Measurements from ENCODE around the gene AUP1. TPM values are rescaled to one million over a fixed set of nuclear protein-coding genes. Genes with fewer than 3 reads are reported as not detected.

Gene AUP1
- total RNA-seq, 3 donors from 2014 or later = 108 to 130 (median 128) TPM

DNA sequence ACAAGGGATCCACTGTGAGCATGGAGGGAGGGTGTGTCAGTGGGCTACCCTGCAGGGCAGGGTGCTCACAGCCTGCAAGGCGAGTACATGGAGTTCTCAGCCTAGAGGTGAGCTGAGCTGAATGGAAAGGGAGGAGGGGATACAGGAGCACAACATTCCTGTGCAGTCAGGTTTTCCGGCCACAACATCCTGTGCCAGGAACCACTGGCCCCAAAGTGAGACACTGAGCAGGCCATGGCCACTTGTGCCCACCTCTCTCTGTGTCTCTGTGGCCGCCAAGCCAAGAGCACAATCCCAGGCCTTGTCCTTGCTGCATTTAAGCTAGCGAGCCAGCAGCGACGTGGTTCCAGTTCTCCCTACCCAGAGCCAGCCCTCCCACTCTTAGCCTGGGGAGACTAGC lies 31.1 kb upstream of the AUP1 start:
- Histone ChIP-seq H3K4me3 (no peak overlapping the region), H3K36me3 (no peaks in the 10 kb centered on the region), H3K27ac (peak overlapping the region; percentile 55 to 64), H3K9me3 (no peaks in the 10 kb centered on the region), H3K4me1 (peaks cover 0 to 9% of the 10 kb centered on the region in 2 donors), H3K27me3 (no peaks in the 10 kb centered on the region)
- intact Hi-C loops (cut with DNase I; ENCODE audit: low total_unique reads) = no loop called here
- DNase-seq (ENCODE audit: low spot score in 2 of 2) = peak in 1 of 2 donors; percentile 58
- TF ChIP-seq POLR2A (IDR thresholded peaks at IDR 0.05) (no peak), POLR2AphosphoS5 (IDR thresholded peaks at IDR 0.05) (no peak)
- TF ChIP-seq, protein P1, sequence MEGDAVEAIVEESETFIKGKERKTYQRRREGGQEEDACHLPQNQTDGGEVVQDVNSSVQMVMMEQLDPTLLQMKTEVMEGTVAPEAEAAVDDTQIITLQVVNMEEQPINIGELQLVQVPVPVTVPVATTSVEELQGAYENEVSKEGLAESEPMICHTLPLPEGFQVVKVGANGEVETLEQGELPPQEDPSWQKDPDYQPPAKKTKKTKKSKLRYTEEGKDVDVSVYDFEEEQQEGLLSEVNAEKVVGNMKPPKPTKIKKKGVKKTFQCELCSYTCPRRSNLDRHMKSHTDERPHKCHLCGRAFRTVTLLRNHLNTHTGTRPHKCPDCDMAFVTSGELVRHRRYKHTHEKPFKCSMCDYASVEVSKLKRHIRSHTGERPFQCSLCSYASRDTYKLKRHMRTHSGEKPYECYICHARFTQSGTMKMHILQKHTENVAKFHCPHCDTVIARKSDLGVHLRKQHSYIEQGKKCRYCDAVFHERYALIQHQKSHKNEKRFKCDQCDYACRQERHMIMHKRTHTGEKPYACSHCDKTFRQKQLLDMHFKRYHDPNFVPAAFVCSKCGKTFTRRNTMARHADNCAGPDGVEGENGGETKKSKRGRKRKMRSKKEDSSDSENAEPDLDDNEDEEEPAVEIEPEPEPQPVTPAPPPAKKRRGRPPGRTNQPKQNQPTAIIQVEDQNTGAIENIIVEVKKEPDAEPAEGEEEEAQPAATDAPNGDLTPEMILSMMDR (IDR thresholded peaks at IDR 0.05) = no peak

DNA sequence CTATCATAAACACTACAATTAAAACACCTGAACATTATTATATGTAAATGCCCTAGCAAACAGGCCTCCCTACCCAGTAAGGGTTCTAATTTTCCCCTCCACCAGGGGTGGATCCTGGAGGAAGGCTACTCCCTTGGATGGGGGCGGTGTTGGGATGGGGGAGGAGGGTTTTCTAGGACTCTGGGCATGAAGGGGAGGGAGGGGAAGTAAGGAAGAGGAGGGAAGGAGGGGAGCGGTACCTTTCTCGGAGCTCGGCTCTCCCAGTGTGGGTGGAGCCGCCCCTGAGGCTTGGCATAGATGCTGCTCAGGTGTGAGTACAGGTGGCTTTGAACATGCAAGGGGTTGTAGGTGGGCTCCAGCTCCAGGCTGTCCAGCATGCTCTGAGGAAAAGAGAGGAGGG lies 30.4 kb upstream of the AUP1 start:
- Histone ChIP-seq H3K4me1 (peaks cover 0 to 9% of the 10 kb centered on the region in 2 donors), H3K4me3 (no peak overlapping the region), H3K27me3 (no peaks in the 10 kb centered on the region), H3K9me3 (no peaks in the 10 kb centered on the region), H3K36me3 (no peaks in the 10 kb centered on the region), H3K27ac (peak overlapping the region; percentile 55 to 64)
- intact Hi-C loops (cut with DNase I; ENCODE audit: low total_unique reads) = loop anchor here (5.0 kb wide), 1 partner anchor 767 kb away; no protein-coding TSS in a partner anchor
- no peak for DNase-seq (ENCODE audit: low spot score in 2 of 2)
- TF ChIP-seq POLR2AphosphoS5 (IDR thresholded peaks at IDR 0.05) (no peak), POLR2A (IDR thresholded peaks at IDR 0.05) (no peak)
- TF ChIP-seq, protein P1 (IDR thresholded peaks at IDR 0.05) = no peak

DNA sequence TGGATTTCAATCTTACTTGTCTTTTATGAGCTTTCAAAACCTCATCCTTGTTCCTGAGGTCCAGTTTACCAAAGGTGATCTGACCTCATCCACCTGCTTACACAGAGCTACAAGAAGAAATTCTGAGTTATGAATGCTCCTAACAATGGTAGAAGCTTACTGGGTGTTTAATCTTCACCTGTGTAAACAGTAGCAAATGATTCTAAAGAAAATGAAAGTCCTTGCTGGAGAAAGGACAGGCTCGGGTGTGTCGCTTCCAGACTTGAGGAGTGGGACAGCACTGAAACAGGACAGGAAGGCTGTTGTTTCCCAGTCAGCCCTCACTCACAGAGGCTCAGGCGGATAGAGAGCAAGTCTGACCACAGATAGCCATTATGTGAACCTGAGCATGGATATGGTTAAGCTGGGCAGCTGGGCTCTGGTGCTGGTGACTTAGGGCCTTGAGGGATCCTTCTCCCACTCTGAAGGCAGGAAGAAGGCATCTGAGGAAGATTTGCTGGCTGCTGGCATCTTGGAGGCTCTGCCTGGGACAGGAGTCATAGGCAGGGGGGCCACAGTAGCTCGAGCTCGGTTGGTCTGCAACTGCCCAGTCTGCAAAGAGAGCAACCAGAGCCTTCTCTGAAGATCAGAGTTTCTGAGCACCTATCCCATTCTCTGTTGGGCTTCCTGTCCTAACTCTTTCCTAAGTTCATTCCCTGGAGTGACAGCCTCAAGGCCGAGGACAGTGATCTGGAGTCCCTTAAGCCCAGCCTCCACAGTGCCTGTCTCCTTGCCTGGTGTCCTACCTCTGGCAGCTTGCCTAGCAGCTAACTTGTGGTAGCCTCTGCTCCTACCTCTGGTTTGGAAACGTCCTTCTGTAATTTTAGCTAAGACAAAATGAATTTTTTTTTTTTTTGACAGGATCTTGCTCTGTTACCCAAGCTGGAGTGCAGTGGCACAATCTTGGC lies 29.1 kb upstream of the AUP1 start:
- H3K27me3 ChIP-seq = no peaks in the 10 kb centered on the region
- no peak for DNase-seq (ENCODE audit: low spot score in 2 of 2)
- H3K4me1 ChIP-seq = peaks cover 0 to 9% of the 10 kb centered on the region in 2 donors
- TF ChIP-seq POLR2AphosphoS5 (IDR thresholded peaks at IDR 0.05) = no peak
- intact Hi-C loops (cut with DNase I; ENCODE audit: low total_unique reads) = loop anchor here (5.0 kb wide), 1 partner anchor 769 kb away; no protein-coding TSS in a partner anchor
- no peaks in the 10 kb centered on the region for H3K36me3 ChIP-seq
- no peaks in the 10 kb centered on the region for H3K9me3 ChIP-seq
- H3K27ac ChIP-seq = peak overlapping the region in 1 of 2 donors; percentile 58
- H3K4me3 ChIP-seq = no peak overlapping the region

DNA sequence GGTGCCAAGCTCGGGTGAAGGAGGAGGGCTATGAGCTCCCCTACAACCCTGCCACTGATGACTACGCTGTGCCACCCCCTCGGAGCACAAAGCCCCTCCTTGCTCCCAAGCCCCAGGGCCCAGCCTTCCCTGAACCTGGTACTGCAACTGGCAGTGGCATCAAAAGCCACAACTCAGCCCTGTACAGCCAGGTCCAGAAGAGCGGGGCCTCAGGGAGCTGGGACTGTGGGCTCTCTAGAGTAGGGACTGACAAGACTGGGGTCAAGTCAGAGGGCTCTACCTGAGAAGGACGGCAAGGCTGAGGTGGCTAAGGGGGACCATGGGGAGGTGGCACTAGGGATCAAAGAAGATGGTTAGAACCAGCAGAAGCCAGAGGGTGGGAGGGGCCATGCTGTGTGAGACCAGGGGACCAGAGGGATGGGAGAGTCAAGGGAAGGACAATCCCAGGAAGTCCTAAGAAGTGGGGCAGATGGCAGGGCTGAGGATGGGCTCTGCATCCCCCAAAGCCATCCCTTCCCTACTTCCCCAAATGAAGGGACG lies 27.4 kb upstream of the AUP1 start:
- Histone ChIP-seq H3K27me3 (no peaks in the 10 kb centered on the region), H3K4me3 (no peak overlapping the region), H3K9me3 (no peaks in the 10 kb centered on the region), H3K4me1 (peaks cover 0 to 9% of the 10 kb centered on the region in 2 donors), H3K36me3 (no peaks in the 10 kb centered on the region), H3K27ac (no peak overlapping the region)
- TF ChIP-seq, protein P1 (IDR thresholded peaks at IDR 0.05) = no peak
- TF ChIP-seq POLR2AphosphoS5 (IDR thresholded peaks at IDR 0.05) (no peak), POLR2A (IDR thresholded peaks at IDR 0.05) (no peak)
- intact Hi-C loops (cut with DNase I; ENCODE audit: low total_unique reads) = loop anchor here (5.0 kb wide), 1 partner anchor 770 kb away; no protein-coding TSS in a partner anchor
- no peak for DNase-seq (ENCODE audit: low spot score in 2 of 2)

DNA sequence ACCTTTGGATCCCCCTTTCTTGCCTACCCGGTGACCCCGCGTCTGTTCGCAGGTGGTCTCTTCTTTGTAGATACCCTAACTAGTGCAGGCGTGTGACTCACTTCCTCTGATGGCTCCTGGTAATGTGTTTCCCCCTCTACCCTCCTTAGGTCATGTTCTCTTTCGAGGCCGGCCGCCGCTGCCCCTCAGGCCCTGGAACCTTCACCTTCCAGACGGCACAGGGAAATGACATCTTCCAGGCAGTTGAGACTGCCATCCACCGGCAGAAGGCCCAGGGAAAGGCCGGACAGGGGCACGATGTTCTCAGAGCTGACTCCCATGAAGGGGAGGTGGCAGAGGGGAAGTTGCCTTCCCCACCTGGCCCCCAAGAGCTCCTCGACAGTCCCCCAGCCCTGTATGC lies 26.7 kb upstream of the AUP1 start:
- peak overlapping the region in 1 of 2 donors; percentile 87 for H3K27ac ChIP-seq
- no peaks in the 10 kb centered on the region for H3K9me3 ChIP-seq
- H3K4me3 ChIP-seq = peak overlapping the region in 1 of 3 donors; percentile 73
- no peaks in the 10 kb centered on the region for H3K36me3 ChIP-seq
- no peak for DNase-seq (ENCODE audit: low spot score in 2 of 2)
- TF ChIP-seq POLR2AphosphoS5 (IDR thresholded peaks at IDR 0.05) (no peak), POLR2A (IDR thresholded peaks at IDR 0.05) (no peak)
- TF ChIP-seq, protein P1 (IDR thresholded peaks at IDR 0.05) = no peak
- peaks cover 0 to 9% of the 10 kb centered on the region in 2 donors for H3K4me1 ChIP-seq
- intact Hi-C loops (cut with DNase I; ENCODE audit: low total_unique reads) = loop anchor here (5.0 kb wide), 1 partner anchor 771 kb away; no protein-coding TSS in a partner anchor
- H3K27me3 ChIP-seq = no peaks in the 10 kb centered on the region

All from breast epithelium (tissue), 4 donors.